Measurements from ENCODE around the gene HSPB1. TPM values are rescaled to one million over a fixed set of nuclear protein-coding genes. Genes with fewer than 3 reads are reported as not detected.
A peak's percentile ranks its signal among the peaks of the same experiment; 100 is the strongest.
"Not testable (repeated sequence)": the region's sequence is repeated elsewhere in the genome, so short reads cannot be mapped to it uniquely, and the experiment has no call there.

HSPB1 gene
- total RNA-seq, 4 donors from 2014 or later = 880 to 2,548 (median 1,000) TPM

GRCh38 chr7:76267107-76267893 lies 35.2 kb upstream of the HSPB1 start:
- H3K27ac ChIP-seq = no peak overlapping the region
- no peak for ATAC-seq
- TF ChIP-seq POLR2A (IDR thresholded peaks at IDR 0.05) (no peak), POLR2AphosphoS5 (IDR thresholded peaks at IDR 0.05) (no peak), EP300 (IDR thresholded peaks at IDR 0.05) (no peak)
- TF ChIP-seq, protein P1, sequence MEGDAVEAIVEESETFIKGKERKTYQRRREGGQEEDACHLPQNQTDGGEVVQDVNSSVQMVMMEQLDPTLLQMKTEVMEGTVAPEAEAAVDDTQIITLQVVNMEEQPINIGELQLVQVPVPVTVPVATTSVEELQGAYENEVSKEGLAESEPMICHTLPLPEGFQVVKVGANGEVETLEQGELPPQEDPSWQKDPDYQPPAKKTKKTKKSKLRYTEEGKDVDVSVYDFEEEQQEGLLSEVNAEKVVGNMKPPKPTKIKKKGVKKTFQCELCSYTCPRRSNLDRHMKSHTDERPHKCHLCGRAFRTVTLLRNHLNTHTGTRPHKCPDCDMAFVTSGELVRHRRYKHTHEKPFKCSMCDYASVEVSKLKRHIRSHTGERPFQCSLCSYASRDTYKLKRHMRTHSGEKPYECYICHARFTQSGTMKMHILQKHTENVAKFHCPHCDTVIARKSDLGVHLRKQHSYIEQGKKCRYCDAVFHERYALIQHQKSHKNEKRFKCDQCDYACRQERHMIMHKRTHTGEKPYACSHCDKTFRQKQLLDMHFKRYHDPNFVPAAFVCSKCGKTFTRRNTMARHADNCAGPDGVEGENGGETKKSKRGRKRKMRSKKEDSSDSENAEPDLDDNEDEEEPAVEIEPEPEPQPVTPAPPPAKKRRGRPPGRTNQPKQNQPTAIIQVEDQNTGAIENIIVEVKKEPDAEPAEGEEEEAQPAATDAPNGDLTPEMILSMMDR (IDR thresholded peaks at IDR 0.05) = no peak
- H3K27me3 ChIP-seq = peaks cover 64% of the 10 kb centered on the region
- H3K4me3 ChIP-seq = peak overlapping the region in 1 of 2 donors; percentile 37
- no peaks in the 10 kb centered on the region for H3K36me3 ChIP-seq
- H3K9me3 ChIP-seq = no peaks in the 10 kb centered on the region
- H3K4me1 ChIP-seq = peaks cover 0 to 18% (median 8%) of the 10 kb centered on the region in 3 donors
- 0% methylated on average over 4 of the region's 68 CpGs; no CpG with 5 or more reads in 1 of the 2 donors for whole genome bisulfite sequencing, 2 donors (ENCODE audit: low coverage in 1 of 2)

DNA sequence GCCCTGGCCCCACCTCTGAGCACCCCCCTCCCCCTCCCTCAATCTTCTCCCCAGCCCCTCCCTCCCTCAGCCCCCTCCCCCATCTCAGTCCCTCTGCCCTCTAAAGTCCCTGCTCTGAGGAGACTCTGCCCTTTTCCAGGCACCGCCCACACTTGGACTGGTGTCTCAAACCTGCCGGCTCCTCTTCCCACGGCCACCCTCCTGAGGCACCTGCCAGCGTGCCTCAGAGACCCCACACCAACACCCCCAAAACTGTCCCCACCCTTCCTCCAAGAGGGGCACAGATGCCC lies 34.6 kb upstream of the HSPB1 start:
- no peak overlapping the region for H3K4me3 ChIP-seq
- no peak for TF ChIP-seq POLR2AphosphoS5 (IDR thresholded peaks at IDR 0.05)
- TF ChIP-seq, protein P1 (IDR thresholded peaks at IDR 0.05) = no peak
- no peak for TF ChIP-seq POLR2A (IDR thresholded peaks at IDR 0.05)
- no peak for ATAC-seq
- H3K4me1 ChIP-seq = peaks cover 0 to 18% (median 8%) of the 10 kb centered on the region in 3 donors
- no peak overlapping the region for H3K27ac ChIP-seq
- peaks cover 69% of the 10 kb centered on the region for H3K27me3 ChIP-seq
- no CpG with 5 or more reads among the region's 4 CpGs for WGBS, 2 donors (ENCODE audit: low coverage in 1 of 2)
- H3K36me3 ChIP-seq = no peaks in the 10 kb centered on the region
- H3K9me3 ChIP-seq = no peaks in the 10 kb centered on the region

GRCh38 chr7:76268376-76268775 lies 34.1 kb upstream of the HSPB1 start:
- 17 to 21% methylated on average over 1 to 3 of the region's 5 CpGs for WGBS, 2 donors (ENCODE audit: low coverage in 1 of 2)
- Histone ChIP-seq H3K4me3 (no peak overlapping the region), H3K36me3 (no peaks in the 10 kb centered on the region), H3K27ac (no peak overlapping the region), H3K27me3 (peaks cover 75% of the 10 kb centered on the region), H3K9me3 (no peaks in the 10 kb centered on the region), H3K4me1 (peaks cover 0 to 18% (median 8%) of the 10 kb centered on the region in 3 donors)
- TF ChIP-seq EP300 (IDR thresholded peaks at IDR 0.05) (no peak), POLR2AphosphoS5 (IDR thresholded peaks at IDR 0.05) (no peak), POLR2A (IDR thresholded peaks at IDR 0.05) (no peak)
- TF ChIP-seq, protein P1 (IDR thresholded peaks at IDR 0.05) = no peak
- ATAC-seq = no peak

DNA sequence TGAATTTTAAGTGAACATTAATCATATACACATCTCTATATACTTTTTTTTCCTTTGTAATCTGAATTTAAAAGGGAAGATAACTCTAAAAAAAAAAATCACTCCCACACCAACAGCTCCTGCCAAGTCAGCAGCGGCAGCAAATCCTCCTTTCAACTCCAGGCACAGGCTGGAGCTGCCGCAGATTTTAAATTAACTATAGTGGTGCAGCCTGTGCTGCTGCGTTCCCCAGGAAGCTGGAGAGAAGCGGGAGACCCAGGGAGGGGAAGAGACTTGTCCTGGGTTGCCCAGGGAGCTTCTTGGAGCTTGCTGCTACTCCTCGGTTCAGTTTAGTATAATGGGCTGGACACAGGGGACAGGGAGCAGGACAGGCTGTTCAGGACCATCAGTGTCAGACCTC lies 32.6 kb upstream of the HSPB1 start:
- Histone ChIP-seq H3K4me1 (peaks cover 0 to 18% (median 8%) of the 10 kb centered on the region in 3 donors), H3K27ac (no peak overlapping the region), H3K9me3 (no peaks in the 10 kb centered on the region), H3K36me3 (no peaks in the 10 kb centered on the region), H3K4me3 (no peak overlapping the region), H3K27me3 (peaks cover 83% of the 10 kb centered on the region)
- TF ChIP-seq, protein P1 (IDR thresholded peaks at IDR 0.05) = no peak
- TF ChIP-seq POLR2A (IDR thresholded peaks at IDR 0.05) (no peak), POLR2AphosphoS5 (IDR thresholded peaks at IDR 0.05) (no peak), EP300 (IDR thresholded peaks at IDR 0.05) (no peak)
- no peak for ATAC-seq
- WGBS, 2 donors (ENCODE audit: low coverage in 1 of 2) = 4 to 15% methylated on average over 3 to 5 of the region's 5 CpGs

DNA sequence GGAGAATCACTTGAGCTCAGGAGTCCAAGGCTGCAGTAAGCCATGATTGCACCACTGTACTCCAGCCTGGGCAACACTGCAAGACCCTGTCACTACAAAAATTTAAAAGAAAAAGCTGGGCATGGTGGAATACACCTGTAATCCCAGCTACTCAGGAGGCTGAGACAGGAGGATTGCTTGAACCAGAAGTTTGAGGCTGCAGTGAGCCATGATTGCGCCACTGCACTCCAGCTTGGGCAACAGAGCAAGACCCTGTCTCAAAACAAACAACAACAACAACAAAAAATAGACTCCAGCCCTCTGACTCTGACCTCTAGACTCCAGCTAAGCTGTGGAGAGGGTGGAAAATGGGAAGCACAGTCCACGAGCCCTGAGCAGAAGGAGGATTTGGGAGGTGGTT lies 31.1 kb upstream of the HSPB1 start:
- 82% methylated on average over 2 of the region's 2 CpGs; no CpG with 5 or more reads in 1 of the 2 donors for WGBS, 2 donors (ENCODE audit: low coverage in 1 of 2)
- not testable (repeated sequence) for H3K36me3 ChIP-seq, ATAC-seq, H3K4me3 ChIP-seq, H3K9me3 ChIP-seq, H3K27ac ChIP-seq
- Histone ChIP-seq H3K27me3 (peaks cover 93% of the 10 kb centered on the region), H3K4me1 (peaks cover 0 to 18% (median 8%) of the 10 kb centered on the region in 3 donors)
